K562 (cell line): Measurements from ENCODE around the gene CCDC116. TPM values are rescaled to one million over a fixed set of nuclear protein-coding genes. Genes with fewer than 3 reads are reported as not detected.
A peak's percentile ranks its signal among the peaks of the same experiment; 100 is the strongest.

Experiments used
- CREB1 ChIP-seq, 2 experiments: sonication (generic) in 1 of 2; formaldehyde crosslinking in 1 of 2; IDR thresholded peaks; 2 replicates each; pipeline versions ENCODE4 v1.6.1 to v1.8.0; 2012 to 2022; ENCODE audit warnings: inconsistent platforms in 1 of 2, mild to moderate bottlenecking in 1 of 2, missing genetic modification reagents in 1 of 2, moderate library complexity in 1 of 2
- CSDE1 ChIP-seq, 2 experiments: fragments of 450-650 bp; IDR thresholded peaks; 2 replicates each; pipeline ENCODE4 v1.6.1; 2016; ENCODE audit warnings: mild to moderate bottlenecking in 1 of 2
- EP300 ChIP-seq: IDR thresholded peaks from 2 replicates; pipeline ENCODE4 v1.6.1; 2012; ENCODE audit warnings: low read length, improper control_type of control experiment
- GTF2E2 ChIP-seq: fragments of 200-800 bp; sonication (Bioruptor generic); IDR thresholded peaks from 2 replicates; pipeline ENCODE4 v1.6.1; 2016; ENCODE audit warnings: missing genetic modification characterization, missing compliant biosample characterization
- GTF2F1 ChIP-seq: IDR thresholded peaks from 2 replicates; pipeline ENCODE4 v1.6.1; 2011; ENCODE audit warnings: low read depth, low read length, improper control_type of control experiment
- IFI16 ChIP-seq: fragments of 250-450 bp; sonication (Bioruptor Pico); IDR thresholded peaks from 2 replicates; pipeline ENCODE4 v2.1.2; 2022; ENCODE audit warnings: mild to moderate bottlenecking, inconsistent platforms
- JUNB ChIP-seq: fragments of 450-650 bp; formaldehyde crosslinking; conservative IDR thresholded peaks from 2 replicates; pipeline ENCODE4 v1.4.0; 2020; ENCODE audit warnings: mild to moderate bottlenecking
- KHSRP ChIP-seq: fragments of 450-650 bp; IDR thresholded peaks from 2 replicates; pipeline ENCODE4 v1.6.1; 2017
- MLX ChIP-seq, 2 experiments: fragments of 450-650 bp in 1 of 2; sonication (generic) in 1 of 2; formaldehyde crosslinking; conservative IDR thresholded peaks; 2 replicates each; pipeline versions ENCODE4 v1.4.0 to v1.8.1; 2020 to 2022; ENCODE audit warnings: mild to moderate bottlenecking in 1 of 2, missing genetic modification reagents in 1 of 2
- MYC ChIP-seq, 2 experiments: fragments of 250-450 bp in 1 of 2; sonication (Bioruptor Pico) in 1 of 2; IDR thresholded peaks; 2 replicates each; pipeline versions ENCODE4 v1.5.1 to v1.6.1; 2012 to 2021; ENCODE audit warnings: low read depth in 2 of 2, borderline replicate concordance in 1 of 2, improper control_type of control experiment in 1 of 2, low read length in 1 of 2, mild to moderate bottlenecking in 1 of 2, moderate library complexity in 1 of 2
- NCOA6 ChIP-seq: fragments of 450-650 bp; IDR thresholded peaks from 2 replicates; pipeline ENCODE4 v1.6.1; 2017; ENCODE audit warnings: mild to moderate bottlenecking
- NEUROD1 ChIP-seq: fragments of 150-350 bp; IDR thresholded peaks from 2 replicates; pipeline ENCODE4 v1.6.1; 2014; ENCODE audit warnings: borderline replicate concordance, low read length, low read depth; ENCODE audit not compliant: partially characterized antibody
- NFRKB ChIP-seq: fragments of 450-650 bp; IDR thresholded peaks from 2 replicates; pipeline ENCODE4 v1.6.1; 2016; ENCODE audit warnings: low read depth
- POLR2AphosphoS2 ChIP-seq: IDR thresholded peaks from 2 replicates; pipeline ENCODE4 v1.6.1; 2012; ENCODE audit warnings: low read length, improper control_type of control experiment
- PRMT5 ChIP-seq: sonication (generic); formaldehyde crosslinking; IDR thresholded peaks from 2 replicates; pipeline ENCODE4 v1.5.0; 2020; ENCODE audit warnings: missing genetic modification reagents
- SMAD4 ChIP-seq: fragments of 250-450 bp; sonication (Bioruptor Pico); conservative IDR thresholded peaks from 2 replicates; pipeline ENCODE4 v1.8.0; 2021; ENCODE audit warnings: inconsistent platforms, mild to moderate bottlenecking, moderate library complexity
- SMARCA5 ChIP-seq: fragments of 450-650 bp; IDR thresholded peaks from 2 replicates; pipeline ENCODE4 v1.6.1; 2016
- TCF7L2 ChIP-seq: fragments of 150-350 bp; IDR thresholded peaks from 2 replicates; pipeline ENCODE4 v1.6.1; 2016; ENCODE audit warnings: low read depth, mild to moderate bottlenecking, low read length, moderate library complexity
- TFAM ChIP-seq: fragments of 250-450 bp; sonication (Bioruptor Pico); conservative IDR thresholded peaks from 2 replicates; pipeline ENCODE4 v1.5.0; 2021; ENCODE audit warnings: mild to moderate bottlenecking, moderate library complexity
- ZEB2 ChIP-seq: fragments of 450-650 bp; IDR thresholded peaks from 2 replicates; pipeline ENCODE4 v1.6.1; 2016
- ZFP1 ChIP-seq: fragments of 450-650 bp; formaldehyde crosslinking; IDR thresholded peaks from 2 replicates; pipeline ENCODE4 v1.4.0; 2020; ENCODE audit warnings: mild to moderate bottlenecking, mixed read lengths
- ZNF143 ChIP-seq: sonication (generic); formaldehyde crosslinking; IDR thresholded peaks from 2 replicates; pipeline ENCODE4 v1.9.0; 2022; ENCODE audit warnings: mild to moderate bottlenecking, missing genetic modification reagents
- ZNF184 ChIP-seq: sonication (generic); formaldehyde crosslinking; IDR thresholded peaks from 2 replicates; pipeline ENCODE4 v1.5.0; 2020; ENCODE audit warnings: missing genetic modification reagents
- ZNF551 ChIP-seq: fragments of 250-450 bp; sonication (Bioruptor Pico); IDR thresholded peaks from 2 replicates; pipeline ENCODE4 v1.5.0; 2021; ENCODE audit warnings: mild to moderate bottlenecking, moderate library complexity
- ZNF655 ChIP-seq: fragments of 250-450 bp; sonication (Bioruptor Pico); IDR thresholded peaks from 2 replicates; pipeline ENCODE4 v1.5.0; 2021
- polyA plus RNA-seq, 8 experiments: library from polyadenylated mRNA; depleted of rRNA in 4 of 8; stranded (reverse) in 5 of 8; unstranded in 3 of 8; fragments of >200 nt; fragmentation: Nextera tagmentation in 2 of 8; fragmentation: Illumina TruSeq in 1 of 8; extraction: Ambion mirVana in 2 of 8; extraction: Trizol in 1 of 8; gene quantifications; 2 replicates each; pipeline versions ENCODE4 v1.2.1 to v1.2.3, GENCODE V29; 2011 to 2014; ENCODE audit warnings: inconsistent platforms in 1 of 8, missing spikeins in 1 of 8
- total RNA-seq, 7 experiments: library from RNA; depleted of rRNA in 6 of 7; stranded (reverse); fragments of >200 nt in 6 of 7; fragmentation: Illumina TruSeq in 2 of 7; extraction: Trizol in 2 of 7; gene quantifications; 2 replicates each; pipeline versions ENCODE4 v1.2.1 to v1.2.3, GENCODE V29; 2011 to 2021; ENCODE audit warnings: low replicate concordance in 1 of 7
- TF ChIP-seq, protein P1 (sequence below): sonication (generic); formaldehyde crosslinking; IDR thresholded peaks from 2 replicates; pipeline ENCODE4 v1.8.1; 2023; ENCODE audit warnings: mild to moderate bottlenecking, missing genetic modification reagents
- TF ChIP-seq, protein P2 (sequence below): sonication (generic); formaldehyde crosslinking; IDR thresholded peaks from 2 replicates; pipeline ENCODE4 v1.8.0; 2022; ENCODE audit warnings: missing genetic modification reagents, mild to moderate bottlenecking, moderate library complexity, borderline replicate concordance

The CCDC116 gene
- total and polyA plus RNA-seq, 9 of the 15 experiments (the other 6 are each of a cell fraction or from before 2014, with no cell fraction given), result 1.6 to 11.3 (median 4.7) TPM

GRCh38 chr22:21642584-21643448 is 10.3 kb downstream of the CCDC116 start (continued):
- no peak; a peak in 1 of 4 replicates for TF ChIP-seq MLX (CRISPR knock-in tag; conservative IDR thresholded peaks at IDR 0.05)
- no peak for TF ChIP-seq SMARCA5
- no peak for TF ChIP-seq GTF2E2
- peak; percentile 90 for TF ChIP-seq NEUROD1
- no peak for TF ChIP-seq IFI16 (CRISPR knock-in tag)
- TF ChIP-seq ZNF143 (CRISPR knock-in tag), result no peak
- no peak for TF ChIP-seq ZEB2
- TF ChIP-seq POLR2AphosphoS2, result peak; percentile 28; the same call in 1 of the 2 replicates
- no peak for TF ChIP-seq ZFP1 (CRISPR knock-in tag)
- no peak for TF ChIP-seq CSDE1 (IDR thresholded peaks at IDR 0.05)
- TF ChIP-seq ZNF551 (CRISPR knock-in tag), result no peak
- TF ChIP-seq TFAM, result no peak
- no peak for TF ChIP-seq KHSRP
- TF ChIP-seq, protein P1, sequence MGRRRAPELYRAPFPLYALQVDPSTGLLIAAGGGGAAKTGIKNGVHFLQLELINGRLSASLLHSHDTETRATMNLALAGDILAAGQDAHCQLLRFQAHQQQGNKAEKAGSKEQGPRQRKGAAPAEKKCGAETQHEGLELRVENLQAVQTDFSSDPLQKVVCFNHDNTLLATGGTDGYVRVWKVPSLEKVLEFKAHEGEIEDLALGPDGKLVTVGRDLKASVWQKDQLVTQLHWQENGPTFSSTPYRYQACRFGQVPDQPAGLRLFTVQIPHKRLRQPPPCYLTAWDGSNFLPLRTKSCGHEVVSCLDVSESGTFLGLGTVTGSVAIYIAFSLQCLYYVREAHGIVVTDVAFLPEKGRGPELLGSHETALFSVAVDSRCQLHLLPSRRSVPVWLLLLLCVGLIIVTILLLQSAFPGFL (CRISPR knock-in tag), result no peak
- TF ChIP-seq GTF2F1, result peak; percentile 76; the same call in 1 of the 2 replicates
- TF ChIP-seq, protein P2, sequence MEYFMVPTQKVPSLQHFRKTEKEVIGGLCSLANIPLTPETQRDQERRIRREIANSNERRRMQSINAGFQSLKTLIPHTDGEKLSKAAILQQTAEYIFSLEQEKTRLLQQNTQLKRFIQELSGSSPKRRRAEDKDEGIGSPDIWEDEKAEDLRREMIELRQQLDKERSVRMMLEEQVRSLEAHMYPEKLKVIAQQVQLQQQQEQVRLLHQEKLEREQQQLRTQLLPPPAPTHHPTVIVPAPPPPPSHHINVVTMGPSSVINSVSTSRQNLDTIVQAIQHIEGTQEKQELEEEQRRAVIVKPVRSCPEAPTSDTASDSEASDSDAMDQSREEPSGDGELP, result no peak
- TF ChIP-seq ZNF184 (CRISPR knock-in tag), result no peak
- no peak for TF ChIP-seq SMAD4 (CRISPR knock-in tag)
- 0 out of 2 replicates have a peak, but pooled peaks have one; percentile 43 for TF ChIP-seq TCF7L2
- TF ChIP-seq MYC (IDR thresholded peaks at IDR 0.05; ENCODE audit: low read depth, low read length), result peak; percentile 95
- TF ChIP-seq MYC (CRISPR knock-in tag; IDR thresholded peaks at IDR 0.05; ENCODE audit: borderline replicate concordance, low read depth), result no peak
- no peak for TF ChIP-seq JUNB (CRISPR knock-in tag)
- peak; percentile 80 for TF ChIP-seq EP300
- no peak for TF ChIP-seq NCOA6
- no peak for TF ChIP-seq NFRKB
- TF ChIP-seq PRMT5, result no peak
- no peak for TF ChIP-seq CREB1 (IDR thresholded peaks at IDR 0.05)
- no peak for TF ChIP-seq CREB1 (CRISPR knock-in tag; IDR thresholded peaks at IDR 0.05)
- no peak for TF ChIP-seq ZNF655
